IPS-NIHi7 (cell line): ENCODE results near the gene HOXB3.

ENCODE experiments used
- DNase-seq: peaks from one replicate; pipeline ENCODE4 v3.0.0; 2012; ENCODE audit warnings: mixed read lengths; ENCODE audit errors: extremely low spot score

HOXB3 gene

DNA sequence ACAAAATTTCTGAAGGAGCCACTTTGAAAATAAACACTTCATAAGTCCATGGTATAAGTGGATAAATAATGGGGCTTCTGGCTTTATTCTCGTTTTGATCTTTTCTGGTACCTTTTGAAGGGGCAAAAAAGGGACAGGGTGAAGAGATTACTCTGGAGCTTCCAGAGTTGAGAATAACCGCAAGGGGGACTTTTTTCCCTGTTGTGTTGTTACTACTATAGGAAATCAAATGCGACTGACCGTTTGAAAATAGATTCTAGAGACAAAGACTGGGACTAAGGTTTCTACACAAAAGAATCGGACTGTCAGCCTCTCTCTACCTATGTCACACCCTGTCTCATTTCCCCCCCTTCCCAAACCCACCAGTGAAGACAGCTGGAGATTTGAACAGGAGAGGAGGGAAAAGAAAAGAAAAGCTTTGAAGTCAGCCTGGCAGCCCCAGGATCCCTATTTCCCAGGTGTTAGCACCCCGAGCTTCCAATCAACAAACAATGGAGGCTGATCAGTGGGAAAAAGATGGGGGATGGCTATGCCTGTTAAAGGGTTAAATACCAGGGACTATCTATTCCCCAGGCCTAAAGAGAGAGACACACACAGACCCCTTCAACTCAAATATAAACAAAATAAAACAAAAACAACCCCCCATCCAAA is 20.2 kb downstream of the HOXB3 start:
- DNase-seq: no peak

- no peak for DNase-seq
Observed at GRCh38 chr17:48569240-48569582, 20.8 kb downstream of the HOXB3 start.

GRCh38 chr17:48568499-48569239 is 21.4 kb downstream of the HOXB3 start:
- DNase-seq: no peak

DNA sequence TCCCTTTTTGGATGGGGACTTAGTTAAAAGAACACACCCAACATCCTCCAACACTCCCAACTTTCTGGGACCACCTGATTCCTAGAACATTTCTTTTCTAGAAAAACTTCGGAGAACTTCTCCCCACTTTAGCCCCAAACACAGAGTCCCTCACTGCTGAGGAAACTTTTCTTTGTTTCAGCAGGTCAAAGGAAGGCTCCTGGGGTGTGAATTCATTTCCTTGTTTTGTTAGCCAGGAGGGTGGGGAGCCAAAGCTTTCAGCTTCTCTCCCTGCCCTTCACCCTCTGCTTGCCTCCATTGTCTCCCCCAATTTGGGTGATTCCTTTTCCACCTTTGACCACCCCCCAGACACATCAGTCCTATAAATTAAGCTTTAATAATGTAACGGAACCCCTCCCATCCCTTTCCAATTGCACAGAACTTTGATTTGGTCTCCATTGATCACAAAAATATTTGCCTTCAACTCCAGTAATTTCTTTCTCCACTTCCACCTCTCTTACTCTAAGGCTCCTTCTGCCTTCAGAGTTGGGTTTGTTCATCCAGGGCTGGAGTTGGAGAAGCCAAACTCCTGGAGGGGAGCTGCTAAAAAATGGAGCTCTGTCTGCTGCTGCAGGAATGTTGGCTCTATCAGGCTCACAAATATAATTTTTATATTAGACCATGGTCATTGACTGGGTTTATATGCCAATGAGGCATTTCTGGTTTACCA is 22.2 kb downstream of the HOXB3 start:
- DNase-seq: no peak

DNA sequence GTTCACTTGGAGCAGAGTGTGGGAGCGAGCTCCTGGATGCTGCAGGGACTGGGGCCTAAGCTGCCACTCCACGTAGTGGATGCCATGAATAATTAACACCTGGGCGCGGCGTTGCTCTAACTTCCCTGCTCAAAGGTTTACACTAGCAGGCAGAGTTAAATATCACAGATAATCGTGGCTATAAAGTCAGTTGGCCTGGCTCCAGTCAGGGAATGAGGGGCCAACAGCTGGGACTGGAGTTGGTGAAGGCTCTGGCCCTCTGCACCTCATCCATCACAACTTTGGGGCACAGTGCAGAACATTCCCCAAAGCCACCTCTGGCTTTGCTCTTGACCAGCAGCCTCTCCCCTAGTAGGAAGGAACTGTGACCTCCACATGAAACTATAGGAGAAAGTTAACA is 22.8 kb downstream of the HOXB3 start:
- DNase-seq: no peak

DNA sequence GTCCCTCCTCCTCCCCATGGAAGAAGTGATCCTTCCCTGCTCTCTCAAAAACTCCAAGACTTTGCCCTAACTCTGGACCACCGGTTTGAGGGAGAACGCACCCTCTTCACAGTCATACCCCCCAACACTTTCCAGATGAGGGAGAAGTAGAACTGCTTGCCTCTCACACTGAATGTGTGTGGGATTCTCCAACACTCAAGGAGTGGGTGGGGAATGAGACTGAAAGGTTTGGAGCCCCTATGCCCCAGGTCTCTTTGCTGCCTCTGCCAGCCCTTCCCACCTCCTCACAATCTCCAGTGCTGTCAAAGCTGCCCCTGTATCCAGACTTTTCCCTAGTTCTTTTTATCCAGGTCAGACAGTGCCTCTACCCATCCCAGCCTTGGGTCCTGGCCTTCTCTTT is 23.3 kb downstream of the HOXB3 start:
- no peak for DNase-seq

DNA sequence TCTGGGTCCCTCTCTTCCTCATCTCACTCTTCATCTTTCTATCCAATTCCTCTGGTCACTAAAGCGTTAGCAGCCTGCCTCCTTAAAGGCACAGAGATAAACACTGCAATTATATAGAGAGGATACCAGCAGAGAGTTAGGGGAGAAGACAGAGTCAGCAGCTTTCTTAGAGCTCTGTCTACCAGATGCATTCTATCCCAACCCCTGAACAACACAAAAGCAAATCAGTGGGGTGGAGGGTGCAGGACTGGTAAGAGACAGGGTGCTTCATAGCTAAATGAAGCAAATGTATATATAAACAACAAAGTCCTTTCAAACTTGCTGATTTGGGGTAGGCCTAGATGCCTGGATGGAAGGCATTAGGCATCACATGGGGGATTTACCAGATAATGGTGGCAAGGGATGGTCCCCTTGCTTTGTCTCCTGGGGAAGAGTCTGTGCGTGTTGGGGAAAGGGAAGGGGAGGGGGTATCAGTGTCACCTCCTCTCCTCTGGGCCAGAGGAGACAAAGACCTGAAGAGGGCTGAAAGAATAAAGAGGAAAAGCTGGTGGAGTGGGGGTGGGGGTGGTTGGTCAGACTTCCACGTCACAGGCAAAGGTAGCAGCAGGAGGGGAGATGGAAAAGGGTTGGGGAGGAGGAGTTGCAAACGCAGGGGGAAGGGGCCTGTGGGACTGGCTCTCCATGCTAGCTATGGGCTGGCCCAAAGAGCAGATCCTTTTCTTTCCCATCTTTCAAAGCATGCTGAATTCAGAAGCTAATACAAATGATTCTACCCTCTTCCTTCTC is 23.9 kb downstream of the HOXB3 start:
- no peak for DNase-seq

DNA sequence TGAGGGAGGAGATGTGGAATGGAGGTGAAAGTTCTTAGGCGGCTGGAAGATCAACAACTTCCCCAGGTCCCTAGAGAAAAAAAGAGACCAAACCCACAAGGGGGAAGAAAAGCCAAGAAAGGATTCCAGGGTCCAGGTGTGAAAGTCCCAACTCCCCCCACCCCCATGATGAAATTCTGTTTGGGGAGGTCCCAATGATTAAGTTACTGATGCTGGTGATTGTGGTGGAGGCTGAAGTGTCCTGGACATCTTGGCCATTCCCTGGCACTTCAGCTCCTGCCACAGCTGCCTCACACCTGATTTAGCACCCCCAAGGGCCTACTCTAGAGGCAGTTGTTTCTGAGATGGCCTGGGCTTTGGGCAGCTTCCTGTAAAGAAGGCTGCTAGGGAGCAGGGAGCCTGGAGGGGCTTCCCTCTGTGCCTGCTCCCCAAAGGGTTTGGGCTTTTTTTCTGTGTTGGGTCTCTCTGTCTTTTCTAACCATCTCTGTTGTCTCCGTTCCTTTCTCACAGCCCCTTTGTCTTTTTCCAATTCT is 25.0 kb downstream of the HOXB3 start:
- DNase-seq: no peak

GRCh38 chr17:48564188-48565021 is 25.6 kb downstream of the HOXB3 start:
- peak; percentile 53 for DNase-seq

GRCh38 chr17:48563867-48564187 is 26.2 kb downstream of the HOXB3 start:
- DNase-seq: no peak

DNA sequence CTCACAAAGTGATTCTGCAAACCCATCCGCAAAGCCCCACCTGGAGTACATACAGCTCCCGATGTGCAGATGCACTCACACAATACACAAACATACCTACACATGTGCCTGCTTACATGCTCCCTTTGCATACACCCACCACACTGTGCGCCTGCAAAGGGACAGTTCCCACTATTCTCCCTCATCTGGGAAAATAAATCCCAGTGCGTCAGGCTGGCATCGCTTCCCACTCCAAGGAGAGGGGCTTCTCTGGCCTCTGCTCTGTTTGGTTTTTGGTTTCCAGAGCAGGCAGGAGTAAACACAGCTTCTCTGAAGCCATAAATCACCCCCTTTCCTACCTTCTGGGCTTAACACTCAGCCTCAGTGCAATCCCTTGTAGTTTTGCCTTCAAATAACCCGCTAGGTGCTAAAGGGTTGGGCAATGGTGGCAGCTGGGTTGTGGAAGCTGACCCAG is 26.6 kb downstream of the HOXB3 start:
- DNase-seq: no peak

GRCh38 chr17:48562934-48563333 is 27.1 kb downstream of the HOXB3 start:
- DNase-seq: no peak

- no peak for DNase-seq
Observed at GRCh38 chr17:48561884-48562810, 27.9 kb downstream of the HOXB3 start.

GRCh38 chr17:48559840-48560817 is 29.9 kb downstream of the HOXB3 start:
- no peak for DNase-seq

DNA sequence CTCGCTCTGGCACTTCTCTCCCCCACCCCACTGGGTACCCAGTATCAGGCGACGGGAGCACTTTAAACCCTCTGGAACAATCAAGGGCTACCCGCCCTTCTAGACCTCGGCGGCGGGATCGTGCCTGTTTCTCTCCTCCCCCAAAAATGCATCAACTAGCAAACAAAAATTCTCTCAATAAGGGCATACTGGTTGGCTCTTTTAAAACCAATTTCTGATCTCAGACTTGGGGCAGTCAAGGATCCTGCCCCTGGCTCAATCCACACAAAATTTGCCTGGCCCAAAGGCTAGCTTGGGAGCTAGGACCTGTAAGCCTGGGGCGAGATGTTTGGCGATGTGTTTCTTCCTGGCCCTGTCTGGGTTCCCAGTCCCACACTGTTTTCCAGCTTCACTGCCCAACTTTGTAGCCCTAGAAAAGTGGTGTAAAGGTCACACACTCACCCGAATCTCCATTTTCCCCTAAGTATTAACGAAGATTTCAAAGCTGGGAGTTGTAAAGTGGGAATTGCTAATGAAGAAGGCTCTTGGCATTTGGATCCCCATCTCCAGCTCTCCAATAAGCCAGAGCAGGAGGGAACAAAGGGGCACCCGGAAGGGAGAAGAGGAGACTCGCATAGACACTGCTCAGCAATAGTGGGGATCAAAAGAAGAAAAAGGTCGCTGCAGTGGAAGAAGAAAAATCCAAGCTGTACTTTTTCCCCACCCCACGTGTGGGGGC is 30.8 kb downstream of the HOXB3 start:
- no peak for DNase-seq

DNA sequence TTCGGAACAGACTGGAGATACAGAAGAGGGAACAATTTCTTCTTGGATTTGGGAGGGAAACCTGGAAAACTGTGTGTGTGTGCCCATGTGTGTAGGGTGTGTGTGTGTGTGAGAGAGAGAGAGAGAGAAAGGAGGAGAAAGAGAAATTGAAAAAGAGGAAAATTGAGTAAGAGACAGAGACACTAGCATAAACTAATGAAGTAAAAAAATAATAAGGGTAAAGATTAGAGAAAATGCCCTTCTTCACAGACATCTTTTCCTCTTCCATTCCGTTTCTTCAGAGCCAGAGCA is 31.3 kb downstream of the HOXB3 start:
- DNase-seq: no peak

DNA sequence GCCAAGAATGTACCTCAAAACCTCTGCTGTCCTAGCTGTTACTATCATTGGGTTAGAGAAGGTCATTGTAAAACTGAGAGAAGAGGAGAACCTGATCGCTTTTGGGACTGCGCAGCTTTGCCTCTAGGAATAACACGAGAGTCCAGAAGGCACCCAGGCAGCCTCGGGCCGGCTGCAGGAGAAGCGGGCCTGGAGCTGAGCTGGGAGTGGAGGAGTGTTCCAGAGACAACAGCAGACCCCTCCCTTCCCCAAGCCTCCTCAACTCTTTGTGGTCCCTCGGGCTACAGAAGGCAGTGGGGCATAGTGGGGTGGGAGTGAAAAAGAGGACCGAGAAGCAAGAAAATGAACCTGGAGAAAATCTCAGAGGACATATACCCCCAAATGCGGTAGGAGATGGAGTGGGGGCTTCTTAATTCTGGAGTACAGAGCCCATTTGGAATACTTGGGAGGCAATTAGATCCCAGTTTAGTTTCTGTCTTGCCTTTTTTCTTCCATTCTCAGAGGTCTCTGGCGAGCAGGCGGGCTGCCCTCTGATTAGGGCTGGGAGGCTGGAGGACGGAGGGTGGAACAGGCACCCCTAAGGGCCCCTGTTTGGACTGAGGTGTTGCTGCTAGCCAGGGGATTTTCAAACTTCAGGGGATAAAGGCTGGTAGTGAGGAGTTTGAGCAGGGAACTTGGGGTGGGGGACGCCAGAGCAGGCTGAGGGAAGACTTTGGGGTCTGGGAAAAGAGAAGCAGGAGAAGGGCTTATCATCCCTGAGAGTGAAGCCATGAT is 31.8 kb downstream of the HOXB3 start:
- DNase-seq: no peak
